H1 (cell line): ENCODE data around the gene BTNL8. TPM values are rescaled to one million over a fixed set of nuclear protein-coding genes. Genes with fewer than 3 reads are reported as not detected.

Experiments
- BCL11A ChIP-seq, 2 experiments: IDR thresholded peaks; one replicate each; pipeline ENCODE4 v1.6.1; 2011; ENCODE audit warnings: low read depth in 2 of 2, low read length in 2 of 2, mild to moderate bottlenecking in 2 of 2
- CBX5 ChIP-seq: fragments of 300-800, 300-1000 bp; sonication (generic); IDR thresholded peaks from 2 replicates; pipeline ENCODE4 v1.7.1; 2016; ENCODE audit warnings: antibody characterized with exemption, low read length, low read depth
- CEBPB ChIP-seq: IDR thresholded peaks from 2 replicates; pipeline ENCODE4 v1.6.1; 2012; ENCODE audit warnings: low read depth, low read length
- KDM1A ChIP-seq: fragments of 200-600, 300-600 bp; sonication (generic); IDR thresholded peaks from 2 replicates; pipeline ENCODE4 v1.7.1; 2016; ENCODE audit warnings: mild to moderate bottlenecking, low read length, borderline replicate concordance
- NANOG ChIP-seq: IDR thresholded peaks from 2 replicates; pipeline ENCODE4 v1.6.1; 2011; ENCODE audit warnings: low read length, low read depth, mild to moderate bottlenecking, inconsistent platforms; ENCODE audit not compliant: insufficient read depth, poor library complexity, severe bottlenecking
- SAP30 ChIP-seq: fragments of 300-600 bp; sonication (generic); IDR thresholded peaks from 2 replicates; pipeline ENCODE4 v1.7.1; 2012; ENCODE audit warnings: low read length, moderate library complexity, mild to moderate bottlenecking, inconsistent platforms; ENCODE audit not compliant: insufficient read depth, insufficient replicate concordance
- SIN3A ChIP-seq, 2 experiments: IDR thresholded peaks in 1 of 2; conservative IDR thresholded peaks in 1 of 2; 2 replicates each; pipeline ENCODE4 v1.6.1; 2011 to 2012; ENCODE audit warnings: low read length in 2 of 2, improper control_type of control experiment in 1 of 2, low read depth in 1 of 2, mild to moderate bottlenecking in 1 of 2
- SRF ChIP-seq: IDR thresholded peaks from 2 replicates; pipeline ENCODE4 v1.6.1; 2011; ENCODE audit warnings: mild to moderate bottlenecking, low read depth, low read length, moderate library complexity
- YY1 ChIP-seq: IDR thresholded peaks from 2 replicates; pipeline ENCODE4 v1.6.1; 2011; ENCODE audit warnings: low read depth, mild to moderate bottlenecking, low read length
- polyA plus RNA-seq, 7 experiments: library from polyadenylated mRNA; depleted of rRNA in 3 of 7; stranded (reverse) in 5 of 7; unstranded in 2 of 7; fragments of >200 nt in 5 of 7; fragments of 200-250 nt in 2 of 7; gene quantifications; 1 replicate in 5 of 7; 2 replicates in 1 of 7; 4 replicates in 1 of 7; pipeline versions ENCODE4 v1.2.1 to v1.2.3, GENCODE V29; 2011 to 2013; ENCODE audit warnings: missing spikeins in 2 of 7, mixed read lengths in 2 of 7
- total RNA-seq: library from RNA; stranded (reverse); fragmentation: NEBNext Ultra II Directional; extraction: Animal tissue kit (Norgen Biotek cat#: 25700); gene quantifications from 2 replicates; pipeline ENCODE4 v1.2.1, GENCODE V29; 2021
- TF ChIP-seq, protein P1 (sequence below): fragments of 300-600 bp; sonication (generic); IDR thresholded peaks from 2 replicates; pipeline ENCODE4 v1.7.1; 2012; ENCODE audit warnings: low read length, moderate library complexity, mild to moderate bottlenecking, inconsistent platforms; ENCODE audit not compliant: insufficient replicate concordance

BTNL8 gene
- total and polyA plus RNA-seq, 2 of the 8 experiments (the other 6 are each of a cell fraction or from before 2014, with no cell fraction given), result 0.32 to 0.48 TPM

DNA sequence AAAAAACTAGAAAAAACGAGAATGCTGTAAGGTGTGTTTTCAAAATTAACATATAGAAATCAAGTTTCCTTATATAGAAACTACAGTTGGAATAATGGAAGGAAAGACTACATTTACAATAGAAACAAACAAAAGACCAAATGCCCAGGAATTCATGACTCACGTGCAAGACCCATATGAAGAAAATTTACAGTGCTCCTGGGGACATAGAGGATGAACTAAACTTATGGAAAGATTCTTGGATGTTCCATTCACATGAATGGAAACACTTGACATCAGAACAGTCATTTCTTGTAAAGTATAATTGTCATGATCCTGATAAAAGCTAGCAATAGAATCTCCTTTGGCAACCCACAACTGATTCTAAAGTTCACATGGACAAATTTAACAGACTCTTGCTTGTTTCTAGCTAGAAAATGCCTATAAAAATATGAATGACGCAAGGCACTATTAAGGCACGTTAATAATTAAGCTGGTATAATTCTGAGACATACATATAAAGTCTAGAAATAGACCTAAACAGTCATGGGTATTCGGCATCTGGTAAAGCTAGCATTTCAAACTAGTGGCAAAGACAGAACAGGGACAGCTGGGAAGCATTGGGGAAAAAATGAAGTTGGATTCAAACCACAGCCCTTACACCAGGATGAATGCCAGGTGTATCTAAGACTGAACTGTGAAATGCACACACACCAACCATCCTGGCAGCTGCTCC, 32.8 kb upstream of the BTNL8 start (continued):
- TF ChIP-seq, protein P1, sequence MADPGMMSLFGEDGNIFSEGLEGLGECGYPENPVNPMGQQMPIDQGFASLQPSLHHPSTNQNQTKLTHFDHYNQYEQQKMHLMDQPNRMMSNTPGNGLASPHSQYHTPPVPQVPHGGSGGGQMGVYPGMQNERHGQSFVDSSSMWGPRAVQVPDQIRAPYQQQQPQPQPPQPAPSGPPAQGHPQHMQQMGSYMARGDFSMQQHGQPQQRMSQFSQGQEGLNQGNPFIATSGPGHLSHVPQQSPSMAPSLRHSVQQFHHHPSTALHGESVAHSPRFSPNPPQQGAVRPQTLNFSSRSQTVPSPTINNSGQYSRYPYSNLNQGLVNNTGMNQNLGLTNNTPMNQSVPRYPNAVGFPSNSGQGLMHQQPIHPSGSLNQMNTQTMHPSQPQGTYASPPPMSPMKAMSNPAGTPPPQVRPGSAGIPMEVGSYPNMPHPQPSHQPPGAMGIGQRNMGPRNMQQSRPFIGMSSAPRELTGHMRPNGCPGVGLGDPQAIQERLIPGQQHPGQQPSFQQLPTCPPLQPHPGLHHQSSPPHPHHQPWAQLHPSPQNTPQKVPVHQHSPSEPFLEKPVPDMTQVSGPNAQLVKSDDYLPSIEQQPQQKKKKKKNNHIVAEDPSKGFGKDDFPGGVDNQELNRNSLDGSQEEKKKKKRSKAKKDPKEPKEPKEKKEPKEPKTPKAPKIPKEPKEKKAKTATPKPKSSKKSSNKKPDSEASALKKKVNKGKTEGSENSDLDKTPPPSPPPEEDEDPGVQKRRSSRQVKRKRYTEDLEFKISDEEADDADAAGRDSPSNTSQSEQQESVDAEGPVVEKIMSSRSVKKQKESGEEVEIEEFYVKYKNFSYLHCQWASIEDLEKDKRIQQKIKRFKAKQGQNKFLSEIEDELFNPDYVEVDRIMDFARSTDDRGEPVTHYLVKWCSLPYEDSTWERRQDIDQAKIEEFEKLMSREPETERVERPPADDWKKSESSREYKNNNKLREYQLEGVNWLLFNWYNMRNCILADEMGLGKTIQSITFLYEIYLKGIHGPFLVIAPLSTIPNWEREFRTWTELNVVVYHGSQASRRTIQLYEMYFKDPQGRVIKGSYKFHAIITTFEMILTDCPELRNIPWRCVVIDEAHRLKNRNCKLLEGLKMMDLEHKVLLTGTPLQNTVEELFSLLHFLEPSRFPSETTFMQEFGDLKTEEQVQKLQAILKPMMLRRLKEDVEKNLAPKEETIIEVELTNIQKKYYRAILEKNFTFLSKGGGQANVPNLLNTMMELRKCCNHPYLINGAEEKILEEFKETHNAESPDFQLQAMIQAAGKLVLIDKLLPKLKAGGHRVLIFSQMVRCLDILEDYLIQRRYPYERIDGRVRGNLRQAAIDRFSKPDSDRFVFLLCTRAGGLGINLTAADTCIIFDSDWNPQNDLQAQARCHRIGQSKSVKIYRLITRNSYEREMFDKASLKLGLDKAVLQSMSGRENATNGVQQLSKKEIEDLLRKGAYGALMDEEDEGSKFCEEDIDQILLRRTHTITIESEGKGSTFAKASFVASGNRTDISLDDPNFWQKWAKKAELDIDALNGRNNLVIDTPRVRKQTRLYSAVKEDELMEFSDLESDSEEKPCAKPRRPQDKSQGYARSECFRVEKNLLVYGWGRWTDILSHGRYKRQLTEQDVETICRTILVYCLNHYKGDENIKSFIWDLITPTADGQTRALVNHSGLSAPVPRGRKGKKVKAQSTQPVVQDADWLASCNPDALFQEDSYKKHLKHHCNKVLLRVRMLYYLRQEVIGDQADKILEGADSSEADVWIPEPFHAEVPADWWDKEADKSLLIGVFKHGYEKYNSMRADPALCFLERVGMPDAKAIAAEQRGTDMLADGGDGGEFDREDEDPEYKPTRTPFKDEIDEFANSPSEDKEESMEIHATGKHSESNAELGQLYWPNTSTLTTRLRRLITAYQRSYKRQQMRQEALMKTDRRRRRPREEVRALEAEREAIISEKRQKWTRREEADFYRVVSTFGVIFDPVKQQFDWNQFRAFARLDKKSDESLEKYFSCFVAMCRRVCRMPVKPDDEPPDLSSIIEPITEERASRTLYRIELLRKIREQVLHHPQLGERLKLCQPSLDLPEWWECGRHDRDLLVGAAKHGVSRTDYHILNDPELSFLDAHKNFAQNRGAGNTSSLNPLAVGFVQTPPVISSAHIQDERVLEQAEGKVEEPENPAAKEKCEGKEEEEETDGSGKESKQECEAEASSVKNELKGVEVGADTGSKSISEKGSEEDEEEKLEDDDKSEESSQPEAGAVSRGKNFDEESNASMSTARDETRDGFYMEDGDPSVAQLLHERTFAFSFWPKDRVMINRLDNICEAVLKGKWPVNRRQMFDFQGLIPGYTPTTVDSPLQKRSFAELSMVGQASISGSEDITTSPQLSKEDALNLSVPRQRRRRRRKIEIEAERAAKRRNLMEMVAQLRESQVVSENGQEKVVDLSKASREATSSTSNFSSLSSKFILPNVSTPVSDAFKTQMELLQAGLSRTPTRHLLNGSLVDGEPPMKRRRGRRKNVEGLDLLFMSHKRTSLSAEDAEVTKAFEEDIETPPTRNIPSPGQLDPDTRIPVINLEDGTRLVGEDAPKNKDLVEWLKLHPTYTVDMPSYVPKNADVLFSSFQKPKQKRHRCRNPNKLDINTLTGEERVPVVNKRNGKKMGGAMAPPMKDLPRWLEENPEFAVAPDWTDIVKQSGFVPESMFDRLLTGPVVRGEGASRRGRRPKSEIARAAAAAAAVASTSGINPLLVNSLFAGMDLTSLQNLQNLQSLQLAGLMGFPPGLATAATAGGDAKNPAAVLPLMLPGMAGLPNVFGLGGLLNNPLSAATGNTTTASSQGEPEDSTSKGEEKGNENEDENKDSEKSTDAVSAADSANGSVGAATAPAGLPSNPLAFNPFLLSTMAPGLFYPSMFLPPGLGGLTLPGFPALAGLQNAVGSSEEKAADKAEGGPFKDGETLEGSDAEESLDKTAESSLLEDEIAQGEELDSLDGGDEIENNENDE, result no peak
- TF ChIP-seq KDM1A (no peak), SIN3A (conservative IDR thresholded peaks at IDR 0.05 in 1 of 2, IDR thresholded peaks at IDR 0.05 in 1 of 2; ENCODE audit: low read depth in 1 of 2, low read length in 2 of 2) (no peak), NANOG (no peak), CBX5 (no peak), SAP30 (no peak), SRF (no peak), BCL11A (IDR thresholded peaks at IDR 0.05; ENCODE audit: low read depth in 2 of 2, low read length in 2 of 2) (no peak), CEBPB (no peak), YY1 (no peak)
